Gastroesophageal sphincter (tissue), 3 donors: ENCODE results near the gene RGS11.

Source experiments
- CTCF ChIP-seq, 4 experiments: fragments of 200-600 bp in 2 of 4; fragments of 450-650 bp in 2 of 4; sonication (generic) in 1 of 4; IDR thresholded peaks; one replicate each; pipeline ENCODE4 v1.5.1; 2017 to 2019; ENCODE audit warnings: antibody characterized with exemption in 4 of 4, mild to moderate bottlenecking in 2 of 4, moderate library complexity in 2 of 4
- POLR2A ChIP-seq, 2 donors: fragments of 450-650 bp; IDR thresholded peaks; one replicate each; pipeline ENCODE4 v1.6.1; 2017; ENCODE audit warnings: antibody characterized with exemption in 2 of 2, mild to moderate bottlenecking in 2 of 2, moderate library complexity in 1 of 2

DNA sequence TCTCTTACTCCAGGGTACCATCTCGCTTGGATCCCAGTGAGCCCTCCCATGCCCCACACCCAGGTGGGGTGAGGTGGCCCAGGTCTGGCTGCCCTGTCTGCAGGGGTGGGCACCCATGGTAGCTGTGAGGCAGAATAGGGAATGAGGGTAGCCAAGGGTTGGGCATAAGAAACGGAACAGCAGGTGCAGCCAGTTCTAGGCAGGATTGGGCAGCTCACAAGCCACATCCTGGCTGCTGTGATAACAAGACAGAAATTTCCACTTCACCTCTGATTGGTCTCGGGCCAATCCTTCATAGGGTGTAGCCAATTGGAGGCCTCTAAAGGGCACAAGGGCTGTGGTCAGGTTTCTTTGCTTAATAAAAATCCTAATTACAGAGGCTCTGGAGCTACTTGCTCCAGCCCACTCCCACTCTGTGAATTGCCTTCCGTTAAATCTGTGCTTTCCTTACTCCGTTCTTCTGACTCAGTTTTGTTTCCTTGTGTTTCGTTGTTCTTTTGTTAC is 3.2 kb upstream of the RGS11 start:
- TF ChIP-seq CTCF (IDR thresholded peaks at IDR 0.05) (no peak), POLR2A (IDR thresholded peaks at IDR 0.05) (no peak)
